ENCODE data around the gene LGALS7. TPM values are rescaled to one million over a fixed set of nuclear protein-coding genes. Genes with fewer than 3 reads are reported as not detected.
"Not testable (repeated sequence)": the region's sequence is repeated elsewhere in the genome, so short reads cannot be mapped to it uniquely, and the experiment has no call there.

The LGALS7 gene
- total RNA-seq, 2 donors from 2014 or later: not detected

DNA sequence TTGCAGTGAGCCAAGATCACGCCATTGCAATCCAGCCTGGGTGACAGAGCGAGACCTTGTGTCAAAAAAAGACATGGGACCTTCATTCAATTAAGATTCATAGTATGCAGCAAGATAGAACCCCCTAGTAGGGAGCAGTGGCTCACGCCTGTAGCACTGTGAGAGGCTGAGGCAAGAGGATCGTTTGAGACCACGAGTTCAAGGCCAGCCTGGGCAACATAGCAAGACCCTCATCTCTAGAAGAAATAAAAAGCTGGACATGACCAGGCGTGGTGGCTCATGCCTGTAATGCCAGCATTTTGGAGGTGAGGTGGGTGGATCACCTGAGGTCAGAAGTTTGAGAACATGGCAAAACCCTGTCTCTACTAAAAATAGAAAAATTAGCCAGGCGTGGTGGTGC lies 7.1 kb upstream of the LGALS7 start:
- intact Hi-C loops (cut with DNase I): no loop called here

DNA sequence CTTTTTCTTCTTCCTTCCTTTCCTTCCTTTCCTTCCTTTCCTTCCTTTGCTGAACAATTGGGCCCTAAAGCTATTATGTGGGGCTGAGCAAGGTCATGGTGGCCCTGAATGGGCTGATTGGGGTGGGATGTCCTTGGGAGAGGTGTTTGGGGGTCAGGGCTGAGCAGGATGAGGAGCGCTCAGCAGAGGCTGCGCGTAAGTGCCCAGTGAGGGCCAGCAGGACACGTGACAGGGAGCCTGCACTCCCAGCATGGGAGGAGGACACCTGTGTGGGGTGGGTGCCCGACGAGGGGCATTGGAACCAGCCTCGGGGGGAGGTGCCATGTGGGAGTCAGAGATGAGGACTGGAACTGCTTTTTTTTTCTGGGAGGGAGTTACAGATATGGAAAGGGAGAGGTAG lies 5.4 kb upstream of the LGALS7 start:
- TF ChIP-seq, protein P1, sequence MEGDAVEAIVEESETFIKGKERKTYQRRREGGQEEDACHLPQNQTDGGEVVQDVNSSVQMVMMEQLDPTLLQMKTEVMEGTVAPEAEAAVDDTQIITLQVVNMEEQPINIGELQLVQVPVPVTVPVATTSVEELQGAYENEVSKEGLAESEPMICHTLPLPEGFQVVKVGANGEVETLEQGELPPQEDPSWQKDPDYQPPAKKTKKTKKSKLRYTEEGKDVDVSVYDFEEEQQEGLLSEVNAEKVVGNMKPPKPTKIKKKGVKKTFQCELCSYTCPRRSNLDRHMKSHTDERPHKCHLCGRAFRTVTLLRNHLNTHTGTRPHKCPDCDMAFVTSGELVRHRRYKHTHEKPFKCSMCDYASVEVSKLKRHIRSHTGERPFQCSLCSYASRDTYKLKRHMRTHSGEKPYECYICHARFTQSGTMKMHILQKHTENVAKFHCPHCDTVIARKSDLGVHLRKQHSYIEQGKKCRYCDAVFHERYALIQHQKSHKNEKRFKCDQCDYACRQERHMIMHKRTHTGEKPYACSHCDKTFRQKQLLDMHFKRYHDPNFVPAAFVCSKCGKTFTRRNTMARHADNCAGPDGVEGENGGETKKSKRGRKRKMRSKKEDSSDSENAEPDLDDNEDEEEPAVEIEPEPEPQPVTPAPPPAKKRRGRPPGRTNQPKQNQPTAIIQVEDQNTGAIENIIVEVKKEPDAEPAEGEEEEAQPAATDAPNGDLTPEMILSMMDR (IDR thresholded peaks at IDR 0.05): no peak
- no peak for DNase-seq
- Histone ChIP-seq H3K4me3 (no peak overlapping the region), H3K27ac (no peak overlapping the region), H3K4me1 (no peaks in the 10 kb centered on the region), H3K27me3 (no peaks in the 10 kb centered on the region), H3K9me3 (no peaks in the 10 kb centered on the region), H3K9ac (ENCODE audit: low read depth in 2 of 2, low read length in 2 of 2) (no peak overlapping the region), H3K36me3 (no peaks in the 10 kb centered on the region)
- intact Hi-C loops (cut with DNase I): no loop called here

More for the DNA sequence above, 7.1 kb upstream of the LGALS7 start:
- TF ChIP-seq, protein P1 (IDR thresholded peaks at IDR 0.05): no peak
- Histone ChIP-seq H3K9ac (ENCODE audit: low read depth in 2 of 2, low read length in 2 of 2) (no peak overlapping the region), H3K27ac (no peak overlapping the region), H3K9me3 (no peaks in the 10 kb centered on the region), H3K27me3 (no peaks in the 10 kb centered on the region), H3K4me1 (no peaks in the 10 kb centered on the region), H3K36me3 (no peaks in the 10 kb centered on the region), H3K4me3 (no peak overlapping the region)
- DNase-seq: no peak

DNA sequence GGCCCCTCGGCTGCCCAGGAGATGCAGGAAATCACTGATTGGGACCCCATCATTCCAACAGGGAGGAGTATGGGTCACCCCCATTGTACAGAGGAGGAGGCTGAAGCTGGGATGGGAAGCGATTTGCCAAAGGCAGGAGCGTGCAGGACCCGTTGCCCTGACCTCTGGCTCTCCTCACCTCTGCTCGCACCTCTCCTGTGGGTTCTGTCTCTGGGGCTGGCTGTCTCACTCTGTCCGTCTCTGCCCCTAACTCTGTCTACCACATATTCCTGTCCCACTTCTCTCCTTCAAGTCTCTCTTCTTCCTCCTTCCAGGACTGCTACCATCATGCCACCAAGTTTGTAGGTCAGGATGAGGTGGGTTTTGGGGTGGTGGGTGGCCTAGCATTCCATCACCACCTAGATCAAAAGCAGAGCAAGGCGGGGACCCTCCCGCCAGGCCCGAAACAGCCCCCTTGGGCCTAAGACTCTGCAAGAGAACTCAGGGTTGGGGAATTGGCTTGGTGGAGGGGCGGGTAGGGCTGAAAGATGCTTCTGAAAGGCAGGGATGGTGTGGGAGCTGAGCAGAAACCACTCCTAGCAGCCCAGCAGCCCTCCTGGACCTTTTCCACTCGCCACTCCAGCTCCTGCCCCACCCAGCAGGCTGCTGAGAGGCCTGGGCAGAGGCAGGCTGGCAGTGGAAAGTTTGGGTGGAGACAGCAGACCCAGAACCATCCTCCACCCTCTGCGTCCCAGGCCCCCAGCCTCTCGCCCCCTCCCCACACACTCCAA lies 1.0 kb upstream of the LGALS7 start:
- Histone ChIP-seq H3K36me3 (no peaks in the 10 kb centered on the region), H3K9ac (ENCODE audit: low read depth in 2 of 2, low read length in 2 of 2) (no peak overlapping the region), H3K9me3 (no peaks in the 10 kb centered on the region), H3K27ac (no peak overlapping the region), H3K4me3 (no peak overlapping the region), H3K4me1 (no peaks in the 10 kb centered on the region), H3K27me3 (no peaks in the 10 kb centered on the region)
- no peak for DNase-seq
- intact Hi-C loops (cut with DNase I): no loop called here
- TF ChIP-seq, protein P1 (IDR thresholded peaks at IDR 0.05): no peak

DNA sequence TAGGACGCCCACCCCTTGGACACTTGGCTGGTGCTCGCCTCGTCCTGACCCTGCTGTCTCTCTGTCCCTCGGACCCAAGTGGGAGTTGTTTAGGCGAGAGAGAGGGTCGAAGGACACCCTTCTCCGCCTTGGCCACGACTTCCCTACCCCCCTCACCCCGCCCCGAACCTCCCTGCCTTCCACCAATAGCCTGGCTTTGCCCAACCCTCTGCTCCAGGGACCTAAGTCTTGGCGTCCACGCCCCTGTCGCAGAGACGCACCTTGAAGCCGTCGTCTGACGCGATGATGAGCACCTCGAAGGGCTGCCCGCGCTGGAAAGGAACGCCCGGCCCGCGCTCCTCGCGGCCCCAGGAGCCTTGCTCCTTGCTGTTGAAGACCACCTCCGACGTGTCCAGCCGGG lies 1.7 kb downstream of the LGALS7 start:
- H3K27me3 ChIP-seq; H3K9me3 ChIP-seq; DNase-seq; H3K4me1 ChIP-seq; H3K4me3 ChIP-seq; H3K27ac ChIP-seq; intact Hi-C loops (cut with DNase I); H3K9ac ChIP-seq (ENCODE audit: low read depth in 2 of 2, low read length in 2 of 2); H3K36me3 ChIP-seq: not testable (repeated sequence)

DNA sequence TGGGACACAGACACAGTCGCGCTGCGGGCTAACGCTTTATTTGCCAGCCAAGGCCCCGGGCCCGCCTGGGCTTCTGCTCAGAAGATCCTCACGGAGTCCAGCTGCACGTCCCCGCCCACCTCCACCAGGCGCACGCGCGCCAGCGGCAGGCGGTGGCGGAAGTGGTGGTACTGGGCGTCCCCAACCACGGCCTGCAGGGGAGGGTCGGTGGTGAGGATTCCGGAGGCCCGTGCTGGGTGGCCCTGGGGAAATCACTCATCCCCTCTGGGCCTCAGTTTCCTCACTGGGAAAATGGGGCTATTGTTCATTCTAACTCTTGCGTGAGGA lies 2.4 kb downstream of the LGALS7 start:
- intact Hi-C loops (cut with DNase I); DNase-seq; H3K36me3 ChIP-seq; H3K27ac ChIP-seq; H3K9ac ChIP-seq (ENCODE audit: low read depth in 2 of 2, low read length in 2 of 2); H3K27me3 ChIP-seq; H3K9me3 ChIP-seq; H3K4me3 ChIP-seq; H3K4me1 ChIP-seq: not testable (repeated sequence)

DNA sequence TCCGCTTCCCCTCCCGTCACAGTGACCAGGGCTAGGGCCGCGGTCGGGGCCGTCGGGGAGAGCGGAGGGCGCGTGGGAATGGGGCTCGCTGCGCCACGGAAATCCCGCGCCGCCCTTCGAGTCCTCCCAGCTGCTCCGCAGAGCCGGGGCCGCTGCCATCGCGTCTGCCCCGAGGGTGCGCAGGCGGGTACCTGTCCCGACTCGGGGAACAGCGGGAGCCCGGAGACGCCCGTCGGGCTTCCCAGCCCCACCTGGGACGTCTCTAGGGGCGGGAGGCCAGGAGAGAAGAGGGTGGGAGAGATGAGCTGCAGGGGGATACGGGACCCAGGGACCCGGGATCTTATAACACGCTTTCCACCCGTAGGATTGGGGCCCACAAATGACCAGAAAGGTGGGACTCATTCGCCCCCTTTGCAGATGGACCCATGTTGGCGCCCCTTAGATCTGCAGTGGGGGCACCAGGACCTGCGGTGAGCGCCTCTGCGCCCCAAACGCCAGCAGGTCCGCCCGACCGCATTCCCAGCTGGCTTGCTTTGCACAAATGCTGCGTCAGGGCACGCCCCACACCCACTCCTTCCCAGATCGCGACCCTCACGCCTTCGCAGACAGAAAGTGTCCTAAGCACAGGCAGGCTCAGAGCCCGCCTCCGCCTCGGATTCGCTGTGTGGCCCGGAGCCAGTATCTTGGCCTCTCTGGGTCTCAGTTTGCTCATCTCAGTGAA lies 2.9 kb downstream of the LGALS7 start:
- peak overlapping the region; percentile 41 for H3K27ac ChIP-seq

DNA sequence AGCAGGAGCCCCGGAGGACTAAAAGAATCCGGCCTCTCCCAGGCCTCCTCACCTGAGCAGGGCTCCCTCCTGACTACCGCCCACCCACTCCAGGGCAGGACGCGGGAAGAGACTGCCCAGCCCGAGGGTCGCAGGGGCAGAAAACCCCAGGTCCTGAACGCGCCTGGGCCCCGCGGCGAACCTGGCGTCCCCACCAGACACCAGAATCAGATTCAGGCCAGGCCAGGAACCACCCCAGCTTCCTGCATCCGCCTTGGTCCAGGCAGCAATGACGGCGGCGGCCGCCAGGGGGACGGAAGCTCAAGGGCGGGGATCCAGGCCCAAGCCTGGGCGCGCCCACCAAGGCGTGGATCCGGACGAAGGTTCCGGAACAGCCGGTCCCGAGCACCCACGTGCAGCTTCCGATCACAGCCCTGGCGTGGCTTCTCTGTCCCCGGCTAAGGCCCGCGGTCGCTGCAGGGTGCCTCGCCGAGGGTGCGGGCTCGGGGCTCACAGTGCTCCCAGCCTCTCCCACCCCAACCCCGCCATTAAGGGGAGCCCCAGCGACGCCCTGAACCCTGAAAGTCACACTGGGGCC lies 3.6 kb downstream of the LGALS7 start:
- Histone ChIP-seq H3K9ac (ENCODE audit: low read depth in 2 of 2, low read length in 2 of 2) (peak overlapping the region in 1 of 2 donors; percentile 38), H3K9me3 (no peaks in the 10 kb centered on the region), H3K4me1 (no peaks in the 10 kb centered on the region), H3K27ac (peak overlapping the region; percentile 41), H3K27me3 (no peaks in the 10 kb centered on the region), H3K36me3 (no peaks in the 10 kb centered on the region), H3K4me3 (peak overlapping the region; percentile 10)
- intact Hi-C loops (cut with DNase I): no loop called here
- TF ChIP-seq, protein P1 (IDR thresholded peaks at IDR 0.05): peak; percentile 82
- peak; percentile 92 for DNase-seq

More for the DNA sequence above, 2.9 kb downstream of the LGALS7 start:
- H3K9ac ChIP-seq (ENCODE audit: low read depth in 2 of 2, low read length in 2 of 2): peak overlapping the region in 1 of 2 donors; percentile 38
- DNase-seq; H3K4me1 ChIP-seq; intact Hi-C loops (cut with DNase I); H3K9me3 ChIP-seq; H3K36me3 ChIP-seq; H3K27me3 ChIP-seq: not testable (repeated sequence)
- H3K4me3 ChIP-seq: peak overlapping the region; percentile 10

All from colonic mucosa (tissue), 4 donors.